ENCODE measurements around the gene PRMT5.

DNA sequence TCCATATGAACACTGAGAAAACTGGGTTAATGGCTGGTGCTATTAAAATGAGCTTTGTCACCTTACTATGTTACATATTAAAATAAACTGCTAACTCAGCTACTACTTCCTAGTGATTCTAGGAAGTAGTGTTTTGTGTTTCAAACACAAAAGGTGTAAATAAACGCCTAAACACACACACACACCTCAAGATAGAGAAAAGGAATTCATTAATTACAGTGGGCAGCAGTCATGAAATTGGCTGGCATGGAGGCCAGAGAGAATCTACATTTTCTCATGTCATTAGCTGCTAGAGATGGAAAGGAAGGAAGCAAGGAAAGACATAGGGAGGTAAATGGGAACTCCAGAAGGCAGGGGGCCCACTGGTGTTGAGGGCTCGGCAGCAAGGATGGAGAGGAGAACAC lies 787 bp upstream of the PRMT5 start:
- TF ChIP-seq, protein P1, sequence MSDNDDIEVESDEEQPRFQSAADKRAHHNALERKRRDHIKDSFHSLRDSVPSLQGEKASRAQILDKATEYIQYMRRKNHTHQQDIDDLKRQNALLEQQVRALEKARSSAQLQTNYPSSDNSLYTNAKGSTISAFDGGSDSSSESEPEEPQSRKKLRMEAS (IDR thresholded peaks at IDR 0.05; ENCODE audit: insufficient read depth, insufficient read length), result no peak
- TF ChIP-seq, protein P2, sequence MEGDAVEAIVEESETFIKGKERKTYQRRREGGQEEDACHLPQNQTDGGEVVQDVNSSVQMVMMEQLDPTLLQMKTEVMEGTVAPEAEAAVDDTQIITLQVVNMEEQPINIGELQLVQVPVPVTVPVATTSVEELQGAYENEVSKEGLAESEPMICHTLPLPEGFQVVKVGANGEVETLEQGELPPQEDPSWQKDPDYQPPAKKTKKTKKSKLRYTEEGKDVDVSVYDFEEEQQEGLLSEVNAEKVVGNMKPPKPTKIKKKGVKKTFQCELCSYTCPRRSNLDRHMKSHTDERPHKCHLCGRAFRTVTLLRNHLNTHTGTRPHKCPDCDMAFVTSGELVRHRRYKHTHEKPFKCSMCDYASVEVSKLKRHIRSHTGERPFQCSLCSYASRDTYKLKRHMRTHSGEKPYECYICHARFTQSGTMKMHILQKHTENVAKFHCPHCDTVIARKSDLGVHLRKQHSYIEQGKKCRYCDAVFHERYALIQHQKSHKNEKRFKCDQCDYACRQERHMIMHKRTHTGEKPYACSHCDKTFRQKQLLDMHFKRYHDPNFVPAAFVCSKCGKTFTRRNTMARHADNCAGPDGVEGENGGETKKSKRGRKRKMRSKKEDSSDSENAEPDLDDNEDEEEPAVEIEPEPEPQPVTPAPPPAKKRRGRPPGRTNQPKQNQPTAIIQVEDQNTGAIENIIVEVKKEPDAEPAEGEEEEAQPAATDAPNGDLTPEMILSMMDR (IDR thresholded peaks at IDR 0.05; ENCODE audit: extremely low read depth in 1 of 2, insufficient read depth in 1 of 2, low read depth in 1 of 2, low read length in 2 of 2), result no peak
- TF ChIP-seq MYC (IDR thresholded peaks at IDR 0.05; ENCODE audit: low read depth, low read length) (no peak), POLR2A (IDR thresholded peaks at IDR 0.05; ENCODE audit: low read depth, low read length) (no peak), FOS (IDR thresholded peaks at IDR 0.05; ENCODE audit: borderline replicate concordance, insufficient read depth, low read length) (no peak), JUN (IDR thresholded peaks at IDR 0.05; ENCODE audit: borderline replicate concordance, insufficient read depth, insufficient read length, low read depth) (no peak)

All from endothelial cell of umbilical vein (primary cell).